Fibroblast of lung (primary cell): ENCODE results near the gene TRMT2A. TPM values are rescaled to one million over a fixed set of nuclear protein-coding genes. Genes with fewer than 3 reads are reported as not detected.
"Not testable (repeated sequence)": the region's sequence is repeated elsewhere in the genome, so short reads cannot be mapped to it uniquely, and the experiment has no call there.

Source experiments
- DNase-seq, 2 donors: peaks; one replicate each; pipeline versions ENCODE4 v3.0.0 to v3.0.0-alpha.2; 2010; ENCODE audit warnings: low read depth in 2 of 2
- H2AFZ ChIP-seq: 2 replicates; pipeline ENCODE4 v1.5.1; 2012; ENCODE audit warnings: low read length, control low read depth, inconsistent platforms
- H3K27ac ChIP-seq: 2 replicates; pipeline ENCODE4 v1.5.1; 2011; ENCODE audit warnings: low read length, control low read depth; ENCODE audit not compliant: insufficient read depth
- H3K27me3 ChIP-seq: 2 replicates; pipeline ENCODE4 v1.5.1; 2011; ENCODE audit warnings: mild to moderate bottlenecking, low read length; ENCODE audit not compliant: control insufficient read depth, insufficient read depth
- H3K36me3 ChIP-seq: 2 replicates; pipeline ENCODE4 v1.5.1; 2011; ENCODE audit warnings: low read length; ENCODE audit not compliant: control insufficient read depth, insufficient read depth
- H3K4me1 ChIP-seq: 2 replicates; pipeline ENCODE4 v1.5.1; 2011; ENCODE audit warnings: low read length; ENCODE audit not compliant: control insufficient read depth, insufficient read depth; ENCODE audit errors: extremely low read depth
- H3K4me2 ChIP-seq: 2 replicates; pipeline ENCODE4 v1.5.1; 2011; ENCODE audit warnings: low read length, control low read depth; ENCODE audit not compliant: insufficient read depth; ENCODE audit errors: extremely low read depth
- H3K4me3 ChIP-seq, 4 experiments: fragments of 200-600 bp in 1 of 4; sonication (generic) in 1 of 4; replicated peaks in 1 of 4; 2 replicates each; pipeline ENCODE4 v1.5.1; 2011 to 2016; ENCODE audit warnings: low read length in 4 of 4, low read depth in 3 of 4, mild to moderate bottlenecking in 3 of 4, control low read depth in 2 of 4, inconsistent platforms in 1 of 4, mixed read lengths in 1 of 4; ENCODE audit not compliant: insufficient read depth in 1 of 4; ENCODE audit errors: control extremely low read depth in 1 of 4
- H3K79me2 ChIP-seq: 2 replicates; pipeline ENCODE4 v1.5.1; 2012; ENCODE audit warnings: mild to moderate bottlenecking, low read length, inconsistent platforms; ENCODE audit not compliant: control insufficient read depth, insufficient read depth
- H3K9ac ChIP-seq: 2 replicates; pipeline ENCODE4 v1.5.1; 2011; ENCODE audit warnings: mild to moderate bottlenecking, low read length, control low read depth; ENCODE audit not compliant: insufficient read depth
- H3K9me3 ChIP-seq: 2 replicates; pipeline ENCODE4 v1.5.1; 2012; ENCODE audit warnings: low read depth, low read length; ENCODE audit not compliant: control insufficient read depth, insufficient read depth
- H4K20me1 ChIP-seq: 2 replicates; pipeline ENCODE4 v1.5.1; 2011; ENCODE audit warnings: low read length; ENCODE audit not compliant: control insufficient read depth, insufficient read depth; ENCODE audit errors: extremely low read depth
- CTCF ChIP-seq, 2 donors: IDR thresholded peaks in 1 of 2; conservative IDR thresholded peaks in 1 of 2; 1 replicate in 1 of 2; 2 replicates in 1 of 2; pipeline ENCODE4 v1.5.1; 2011 to 2012; ENCODE audit warnings: low read length in 2 of 2, control low read depth in 1 of 2, inconsistent platforms in 1 of 2, low read depth in 1 of 2, mild to moderate bottlenecking in 1 of 2
- EZH2 ChIP-seq: IDR thresholded peaks from 2 replicates; pipeline ENCODE4 v1.5.1; 2012; ENCODE audit warnings: low read length, control low read depth, mild to moderate bottlenecking; ENCODE audit errors: missing control alignments
- polyA plus RNA-seq, 2 donors: library from polyadenylated mRNA; depleted of rRNA in 1 of 2; stranded (reverse) in 1 of 2; unstranded in 1 of 2; fragments of >200 nt; gene quantifications; 2 replicates each; pipeline ENCODE4 v1.2.1, GENCODE V29; 2011 to 2012; ENCODE audit warnings: missing spikeins in 1 of 2
- total RNA-seq: library from RNA; depleted of rRNA; stranded (reverse); fragments of >200 nt; gene quantifications from 2 replicates; pipeline ENCODE4 v1.2.1, GENCODE V29; 2014

The TRMT2A gene
- total and polyA plus RNA-seq, 2 donors (not counting 1 experiment from before 2014, with no cell fraction given): 13.5 to 52.2 TPM

GRCh38 chr22:20165421-20165820 lies 48.4 kb upstream of the TRMT2A start:
- Histone ChIP-seq H3K9ac (no peak overlapping the region), H3K4me2 (no peak overlapping the region), H4K20me1 (no peaks in the 10 kb centered on the region), H3K36me3 (no peaks in the 10 kb centered on the region), H3K27ac (no peak overlapping the region), H2AFZ (no peak overlapping the region), H3K79me2 (no peaks in the 10 kb centered on the region), H3K4me1 (no peaks in the 10 kb centered on the region), H3K4me3 (no peak overlapping the region), H3K9me3 (no peaks in the 10 kb centered on the region), H3K27me3 (no peaks in the 10 kb centered on the region)
- DNase-seq: no peak
- TF ChIP-seq CTCF (conservative IDR thresholded peaks at IDR 0.05 in 1 of 2, IDR thresholded peaks at IDR 0.05 in 1 of 2; ENCODE audit: low read depth in 1 of 2, low read length in 2 of 2) (no peak), EZH2 (no peak)

GRCh38 chr22:20164863-20165262 lies 47.8 kb upstream of the TRMT2A start:
- H3K9me3 ChIP-seq: no peaks in the 10 kb centered on the region
- no peak overlapping the region for H3K9ac ChIP-seq
- no peak overlapping the region for H3K4me3 ChIP-seq
- no peaks in the 10 kb centered on the region for H3K27me3 ChIP-seq
- no peak overlapping the region for H3K27ac ChIP-seq
- no peak for DNase-seq
- H3K36me3 ChIP-seq: no peaks in the 10 kb centered on the region
- H2AFZ ChIP-seq: no peak overlapping the region
- TF ChIP-seq CTCF (conservative IDR thresholded peaks at IDR 0.05 in 1 of 2, IDR thresholded peaks at IDR 0.05 in 1 of 2; ENCODE audit: low read depth in 1 of 2, low read length in 2 of 2) (no peak), EZH2 (no peak)
- no peaks in the 10 kb centered on the region for H3K4me1 ChIP-seq
- H3K79me2 ChIP-seq: no peaks in the 10 kb centered on the region
- no peak overlapping the region for H3K4me2 ChIP-seq
- H4K20me1 ChIP-seq: no peaks in the 10 kb centered on the region

GRCh38 chr22:20160041-20160440 lies 43.0 kb upstream of the TRMT2A start:
- H3K9ac ChIP-seq: no peak overlapping the region
- TF ChIP-seq CTCF (conservative IDR thresholded peaks at IDR 0.05 in 1 of 2, IDR thresholded peaks at IDR 0.05 in 1 of 2; ENCODE audit: low read depth in 1 of 2, low read length in 2 of 2) (no peak), EZH2 (no peak)
- H3K36me3 ChIP-seq: no peaks in the 10 kb centered on the region
- no peaks in the 10 kb centered on the region for H3K27me3 ChIP-seq
- H3K9me3 ChIP-seq: no peaks in the 10 kb centered on the region
- H3K27ac ChIP-seq: no peak overlapping the region
- H3K4me3 ChIP-seq: no peak overlapping the region
- H3K79me2 ChIP-seq: no peaks in the 10 kb centered on the region
- no peaks in the 10 kb centered on the region for H4K20me1 ChIP-seq
- no peak overlapping the region for H2AFZ ChIP-seq
- H3K4me1 ChIP-seq: no peaks in the 10 kb centered on the region
- H3K4me2 ChIP-seq: no peak overlapping the region
- DNase-seq: no peak

- H3K9ac ChIP-seq, H3K4me1 ChIP-seq, H3K36me3 ChIP-seq, H3K27me3 ChIP-seq, H3K79me2 ChIP-seq, H4K20me1 ChIP-seq, H3K27ac ChIP-seq, H2AFZ ChIP-seq, DNase-seq, H3K4me3 ChIP-seq, H3K9me3 ChIP-seq, H3K4me2 ChIP-seq: not testable (repeated sequence)
Measured at GRCh38 chr22:20159531-20159930, 42.5 kb upstream of the TRMT2A start.
